Suprapubic skin (tissue), 3 donors: ENCODE measurements around the gene EML2.

Experiments used
- POLR2A ChIP-seq, 2 donors: fragments of 450-650 bp; IDR thresholded peaks; one replicate each; pipeline ENCODE4 v1.6.1; 2017; ENCODE audit warnings: antibody characterized with exemption in 2 of 2, mild to moderate bottlenecking in 2 of 2, moderate library complexity in 2 of 2
- TF ChIP-seq, protein P1 (sequence below), 2 donors: fragments of 200-600 bp in 1 of 2; fragments of 450-650 bp in 1 of 2; sonication (generic) in 1 of 2; IDR thresholded peaks; one replicate each; pipeline ENCODE4 v1.5.1; 2016 to 2019; ENCODE audit warnings: antibody characterized with exemption in 2 of 2, mild to moderate bottlenecking in 1 of 2, moderate library complexity in 1 of 2

DNA sequence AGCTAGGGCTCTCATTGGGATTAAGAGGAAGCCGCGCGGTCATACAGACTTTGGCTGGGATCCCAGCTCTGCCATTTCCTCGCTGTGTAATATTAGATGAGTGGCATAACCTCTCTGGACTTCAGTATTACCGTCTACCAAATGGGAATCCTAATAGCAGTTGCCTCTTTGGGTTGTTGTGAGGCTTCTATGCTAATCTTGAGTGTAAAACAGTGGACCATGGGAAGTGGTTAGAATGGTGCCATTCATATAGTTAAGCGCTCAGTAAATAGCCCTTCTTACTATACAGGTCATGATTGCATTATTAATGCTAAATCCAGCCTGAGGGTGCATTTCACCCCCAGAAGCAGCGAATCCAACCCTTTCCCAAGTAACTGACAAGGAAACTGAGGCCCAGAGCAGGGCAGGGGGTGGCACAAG, 54.0 kb downstream of the EML2 start:
- TF ChIP-seq, protein P1, sequence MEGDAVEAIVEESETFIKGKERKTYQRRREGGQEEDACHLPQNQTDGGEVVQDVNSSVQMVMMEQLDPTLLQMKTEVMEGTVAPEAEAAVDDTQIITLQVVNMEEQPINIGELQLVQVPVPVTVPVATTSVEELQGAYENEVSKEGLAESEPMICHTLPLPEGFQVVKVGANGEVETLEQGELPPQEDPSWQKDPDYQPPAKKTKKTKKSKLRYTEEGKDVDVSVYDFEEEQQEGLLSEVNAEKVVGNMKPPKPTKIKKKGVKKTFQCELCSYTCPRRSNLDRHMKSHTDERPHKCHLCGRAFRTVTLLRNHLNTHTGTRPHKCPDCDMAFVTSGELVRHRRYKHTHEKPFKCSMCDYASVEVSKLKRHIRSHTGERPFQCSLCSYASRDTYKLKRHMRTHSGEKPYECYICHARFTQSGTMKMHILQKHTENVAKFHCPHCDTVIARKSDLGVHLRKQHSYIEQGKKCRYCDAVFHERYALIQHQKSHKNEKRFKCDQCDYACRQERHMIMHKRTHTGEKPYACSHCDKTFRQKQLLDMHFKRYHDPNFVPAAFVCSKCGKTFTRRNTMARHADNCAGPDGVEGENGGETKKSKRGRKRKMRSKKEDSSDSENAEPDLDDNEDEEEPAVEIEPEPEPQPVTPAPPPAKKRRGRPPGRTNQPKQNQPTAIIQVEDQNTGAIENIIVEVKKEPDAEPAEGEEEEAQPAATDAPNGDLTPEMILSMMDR (IDR thresholded peaks at IDR 0.05) = no peak
- no peak for TF ChIP-seq POLR2A (IDR thresholded peaks at IDR 0.05)
